Vagina (tissue), 2 donors: ENCODE measurements around the gene RPAP3. TPM values are rescaled to one million over a fixed set of nuclear protein-coding genes. Genes with fewer than 3 reads are reported as not detected.

ENCODE experiments used
- DNase-seq, 2 donors: peaks; one replicate each; pipeline ENCODE4 v3.0.0-alpha.2; 2017; ENCODE audit errors: extremely low spot score in 2 of 2
- H3K27ac ChIP-seq: fragments of 200-600 bp; sonication (generic); one replicate; pipeline ENCODE4 v1.5.1; 2019
- H3K27me3 ChIP-seq: fragments of 200-600 bp; sonication (generic); one replicate; pipeline ENCODE4 v1.5.1; 2019
- H3K36me3 ChIP-seq, 2 donors: fragments of 200-600 bp; sonication (generic); one replicate each; pipeline ENCODE4 v1.5.1; 2017 to 2019
- H3K4me1 ChIP-seq: fragments of 200-600 bp; sonication (generic); one replicate; pipeline ENCODE4 v1.5.1; 2019
- H3K4me3 ChIP-seq, 2 donors: fragments of 200-600 bp; sonication (generic); 1 replicate in 1 of 2; 2 replicates in 1 of 2; pipeline ENCODE4 v1.5.1; 2016 to 2019
- H3K9me3 ChIP-seq: fragments of 200-600 bp; sonication (generic); one replicate; pipeline ENCODE4 v1.5.1; 2019
- CTCF ChIP-seq, 3 experiments: fragments of 450-650 bp in 2 of 3; fragments of 200-600 bp in 1 of 3; sonication (generic) in 1 of 3; IDR thresholded peaks; one replicate each; pipeline ENCODE4 v1.5.1; 2017 to 2019; ENCODE audit warnings: antibody characterized with exemption in 3 of 3, mild to moderate bottlenecking in 2 of 3, moderate library complexity in 2 of 3
- POLR2A ChIP-seq, 2 donors: fragments of 450-650 bp; IDR thresholded peaks; one replicate each; pipeline ENCODE4 v1.6.1; 2017; ENCODE audit warnings: antibody characterized with exemption in 2 of 2, mild to moderate bottlenecking in 2 of 2, moderate library complexity in 2 of 2
- POLR2AphosphoS5 ChIP-seq, 2 donors: sonication (generic); formaldehyde crosslinking; IDR thresholded peaks; one replicate each; pipeline ENCODE4 v1.9.0; 2017; ENCODE audit warnings: antibody characterized with exemption in 2 of 2, mild to moderate bottlenecking in 2 of 2, low read depth in 1 of 2; ENCODE audit not compliant: insufficient read depth in 1 of 2
- intact Hi-C: fragments of 100-400 bp; cut with DNase I; formaldehyde crosslinking; loops from one replicate; pipeline ENCODE4 v1.15.1; 2023
- total RNA-seq: library from RNA; depleted of rRNA; stranded (reverse); fragments of >200 nt; gene quantifications from one replicate; pipeline ENCODE4 v1.2.3, GENCODE V29; 2016

Gene RPAP3
- total RNA-seq, 1 donor from 2014 or later, result 19.2 TPM

- Histone ChIP-seq H3K4me3 (no peak overlapping the region), H3K27me3 (no peaks in the 10 kb centered on the region), H3K36me3 (no peaks in the 10 kb centered on the region), H3K27ac (peak overlapping the region; percentile 86), H3K4me1 (peaks cover 51% of the 10 kb centered on the region), H3K9me3 (no peaks in the 10 kb centered on the region)
- no peak for DNase-seq
- intact Hi-C loops, result loop anchor here (5.0 kb wide), 1 partner anchor 42 kb away; no protein-coding TSS in a partner anchor
- TF ChIP-seq POLR2A (IDR thresholded peaks at IDR 0.05) (no peak), POLR2AphosphoS5 (IDR thresholded peaks at IDR 0.05; ENCODE audit: insufficient read depth in 1 of 2, low read depth in 1 of 2) (peak in 1 of 2 donors; percentile 34)
Measured at GRCh38 chr12:47734725-47735480, 29.1 kb upstream of the RPAP3 start.

GRCh38 chr12:47733142-47733541 lies 27.3 kb upstream of the RPAP3 start:
- no peaks in the 10 kb centered on the region for H3K36me3 ChIP-seq
- no peaks in the 10 kb centered on the region for H3K9me3 ChIP-seq
- H3K4me1 ChIP-seq, result peaks cover 54% of the 10 kb centered on the region
- H3K27me3 ChIP-seq, result no peaks in the 10 kb centered on the region
- intact Hi-C loops, result no loop called here
- H3K27ac ChIP-seq, result no peak overlapping the region
- no peak overlapping the region for H3K4me3 ChIP-seq
- no peak for DNase-seq
- TF ChIP-seq POLR2AphosphoS5 (IDR thresholded peaks at IDR 0.05; ENCODE audit: insufficient read depth in 1 of 2, low read depth in 1 of 2), result no peak
- no peak for TF ChIP-seq POLR2A (IDR thresholded peaks at IDR 0.05)
- TF ChIP-seq CTCF (IDR thresholded peaks at IDR 0.05), result no peak

GRCh38 chr12:47732504-47732903 lies 26.7 kb upstream of the RPAP3 start:
- no peak for TF ChIP-seq CTCF (IDR thresholded peaks at IDR 0.05)
- TF ChIP-seq POLR2AphosphoS5 (IDR thresholded peaks at IDR 0.05; ENCODE audit: insufficient read depth in 1 of 2, low read depth in 1 of 2), result no peak
- no peak for TF ChIP-seq POLR2A (IDR thresholded peaks at IDR 0.05)
- no peak for DNase-seq
- intact Hi-C loops, result no loop called here
- H3K27me3 ChIP-seq, result no peaks in the 10 kb centered on the region
- H3K9me3 ChIP-seq, result no peaks in the 10 kb centered on the region
- no peaks in the 10 kb centered on the region for H3K36me3 ChIP-seq
- peaks cover 48% of the 10 kb centered on the region for H3K4me1 ChIP-seq
- H3K27ac ChIP-seq, result no peak overlapping the region
- H3K4me3 ChIP-seq, result no peak overlapping the region

GRCh38 chr12:47731723-47732122 lies 25.9 kb upstream of the RPAP3 start:
- DNase-seq, result no peak
- intact Hi-C loops, result no loop called here
- no peak for TF ChIP-seq CTCF (IDR thresholded peaks at IDR 0.05)
- TF ChIP-seq POLR2A (IDR thresholded peaks at IDR 0.05), result no peak
- no peak for TF ChIP-seq POLR2AphosphoS5 (IDR thresholded peaks at IDR 0.05; ENCODE audit: insufficient read depth in 1 of 2, low read depth in 1 of 2)

GRCh38 chr12:47730341-47730744 lies 24.5 kb upstream of the RPAP3 start:
- DNase-seq, result no peak
- intact Hi-C loops, result no loop called here
- no peak overlapping the region for H3K4me3 ChIP-seq
- peak overlapping the region; percentile 30 for H3K27ac ChIP-seq
- TF ChIP-seq CTCF (IDR thresholded peaks at IDR 0.05) (no peak), POLR2A (IDR thresholded peaks at IDR 0.05) (no peak), POLR2AphosphoS5 (IDR thresholded peaks at IDR 0.05; ENCODE audit: insufficient read depth in 1 of 2, low read depth in 1 of 2) (no peak)
- no peaks in the 10 kb centered on the region for H3K36me3 ChIP-seq
- H3K9me3 ChIP-seq, result no peaks in the 10 kb centered on the region
- H3K4me1 ChIP-seq, result peaks cover 29% of the 10 kb centered on the region
- no peaks in the 10 kb centered on the region for H3K27me3 ChIP-seq

More at GRCh38 chr12:47731723-47732122, 25.9 kb upstream of the RPAP3 start:
- Histone ChIP-seq H3K27me3 (no peaks in the 10 kb centered on the region), H3K36me3 (no peaks in the 10 kb centered on the region), H3K27ac (no peak overlapping the region), H3K4me1 (peaks cover 43% of the 10 kb centered on the region), H3K4me3 (no peak overlapping the region), H3K9me3 (no peaks in the 10 kb centered on the region)
